Activated CD8-positive, alpha-beta T cell treated with anti-CD3 and anti-CD28 coated beads for 36 hours (primary cell): Measurements from ENCODE around the gene THEMIS2. TPM values are rescaled to one million over a fixed set of nuclear protein-coding genes. Genes with fewer than 3 reads are reported as not detected.
A peak's percentile ranks its signal among the peaks of the same experiment; 100 is the strongest.

Experiments used
- ATAC-seq: fragments of 200-7000 bp; cut with Tn5 transposase; one replicate; pipeline ENCODE4 v1.10.0; 2021; ENCODE audit warnings: mild to moderate bottlenecking, moderate library complexity
- CTCF ChIA-PET: fragments of 350-600 bp; sonication (Branson Sonifier 250); formaldehyde crosslinking; loops from one replicate; lab custom pipeline; 2021; ENCODE audit warnings: antibody characterized with exemption; lab: Charles Lee
- POLR2A ChIA-PET: fragments of 350-600 bp; sonication (Branson Sonifier 250); formaldehyde crosslinking; loops from one replicate; lab custom pipeline; 2021; ENCODE audit warnings: antibody characterized with exemption; lab: Charles Lee
- DNase-seq: peaks from one replicate; pipeline ENCODE4 v3.0.0-alpha.2; 2020
- H3K27ac Mint-ChIP-seq: one replicate; pipeline ENCODE4 v1.8.0; 2021; ENCODE audit warnings: mild to moderate bottlenecking, mixed read lengths
- H3K27me3 Mint-ChIP-seq: one replicate; pipeline ENCODE4 v1.8.0; 2021; ENCODE audit warnings: mixed read lengths
- H3K36me3 Mint-ChIP-seq: one replicate; pipeline ENCODE4 v1.8.0; 2021; ENCODE audit warnings: low read depth, mixed read lengths
- H3K4me1 Mint-ChIP-seq: one replicate; pipeline ENCODE4 v1.8.0; 2021; ENCODE audit warnings: low read depth, mixed read lengths
- H3K4me3 Mint-ChIP-seq: one replicate; pipeline ENCODE4 v1.8.0; 2021; ENCODE audit warnings: mild to moderate bottlenecking, moderate library complexity, mixed read lengths
- H3K9me3 Mint-ChIP-seq: one replicate; pipeline ENCODE4 v1.8.0; 2021; ENCODE audit warnings: mixed read lengths
- CTCF ChIP-seq: fragments of 200-600 bp; IDR thresholded peaks from one replicate; pipeline ENCODE4 v1.8.0; 2022; ENCODE audit warnings: antibody characterized with exemption, mild to moderate bottlenecking
- intact Hi-C: fragments of 100-400 bp; cut with micrococcal nuclease; formaldehyde crosslinking; loops from one replicate; pipeline ENCODE4 v1.10.0; 2022
- total RNA-seq, 2 experiments: library from RNA; stranded (reverse); gene quantifications; one replicate each; pipeline ENCODE4 v1.2.3, GENCODE V29; 2021

THEMIS2 gene
- total RNA-seq, 2 experiments from 2014 or later: 13.8 to 16.0 TPM

GRCh38 chr1:27882543-27882903 is 10.2 kb downstream of the THEMIS2 start:
- no peak for TF ChIP-seq CTCF
- ChIA-PET POLR2A (no interaction called here), CTCF (no interaction called here)
- DNase-seq (no peak), ATAC-seq (no peak)
- H3K36me3 Mint-ChIP-seq: peaks cover 31% of the 10 kb centered on the region
- no peak overlapping the region for H3K27ac Mint-ChIP-seq
- intact Hi-C loops: no loop called here
- H3K9me3 Mint-ChIP-seq: no peaks in the 10 kb centered on the region
- H3K27me3 Mint-ChIP-seq: no peaks in the 10 kb centered on the region
- peaks cover 49% of the 10 kb centered on the region for H3K4me1 Mint-ChIP-seq
- H3K4me3 Mint-ChIP-seq: no peak overlapping the region

GRCh38 chr1:27883536-27883935 is 11.2 kb downstream of the THEMIS2 start:
- Mint-ChIP-seq H3K27ac (peak overlapping the region; percentile 58), H3K27me3 (no peaks in the 10 kb centered on the region), H3K4me3 (no peak overlapping the region), H3K4me1 (peaks cover 49% of the 10 kb centered on the region), H3K9me3 (no peaks in the 10 kb centered on the region), H3K36me3 (peaks cover 36% of the 10 kb centered on the region)
- TF ChIP-seq CTCF: no peak
- ChIA-PET CTCF (interaction anchor here (1.4 kb wide), 1 partner anchor 22 kb away, joined by 3 read pairs; no protein-coding TSS in a partner anchor), POLR2A (interaction anchor here (1.7 kb wide), 1 partner anchor 11 kb away, joined by 4 read pairs; no protein-coding TSS in a partner anchor)
- ATAC-seq (no peak), DNase-seq (no peak)
- intact Hi-C loops: no loop called here

GRCh38 chr1:27884006-27884954 is 11.9 kb downstream of the THEMIS2 start:
- DNase-seq: peak; percentile 30
- Mint-ChIP-seq H3K9me3 (no peaks in the 10 kb centered on the region), H3K27me3 (no peaks in the 10 kb centered on the region), H3K27ac (peak overlapping the region; percentile 7), H3K36me3 (peaks cover 42% of the 10 kb centered on the region), H3K4me3 (no peak overlapping the region), H3K4me1 (peaks cover 51% of the 10 kb centered on the region)
- no peak for TF ChIP-seq CTCF
- ATAC-seq: peak; percentile 9
- intact Hi-C loops: no loop called here
- CTCF ChIA-PET: interaction anchor here (1.4 kb wide), 1 partner anchor 21 kb away, joined by 3 read pairs; no protein-coding TSS in a partner anchor
- POLR2A ChIA-PET: interaction anchor here (1.7 kb wide), 1 partner anchor 10 kb away, joined by 4 read pairs; no protein-coding TSS in a partner anchor

GRCh38 chr1:27885114-27885528 is 12.8 kb downstream of the THEMIS2 start:
- H3K9me3 Mint-ChIP-seq: no peaks in the 10 kb centered on the region
- CTCF ChIA-PET: no interaction called here
- no peak overlapping the region for H3K4me3 Mint-ChIP-seq
- H3K27ac Mint-ChIP-seq: no peak overlapping the region
- TF ChIP-seq CTCF: no peak
- DNase-seq (no peak), ATAC-seq (no peak)
- peaks cover 54% of the 10 kb centered on the region for H3K4me1 Mint-ChIP-seq
- H3K36me3 Mint-ChIP-seq: peaks cover 46% of the 10 kb centered on the region
- H3K27me3 Mint-ChIP-seq: no peaks in the 10 kb centered on the region
- POLR2A ChIA-PET: interaction anchor here (1.7 kb wide), 1 partner anchor 9 kb away, joined by 4 read pairs; no protein-coding TSS in a partner anchor
- intact Hi-C loops: no loop called here
